SHP77 treated with DMSO at 0.1 percent for 48 hours (cell line): Measurements from ENCODE around the gene AP1M1.

Experiments used
- DNase-seq: peaks from one replicate; lab custom pipeline; 2025; lab: John Stamatoyannopoulos, UW

AP1M1 gene

GRCh38 chr19:16207490-16208025, 9.8 kb downstream of the AP1M1 start:
- DNase-seq = no peak

DNA sequence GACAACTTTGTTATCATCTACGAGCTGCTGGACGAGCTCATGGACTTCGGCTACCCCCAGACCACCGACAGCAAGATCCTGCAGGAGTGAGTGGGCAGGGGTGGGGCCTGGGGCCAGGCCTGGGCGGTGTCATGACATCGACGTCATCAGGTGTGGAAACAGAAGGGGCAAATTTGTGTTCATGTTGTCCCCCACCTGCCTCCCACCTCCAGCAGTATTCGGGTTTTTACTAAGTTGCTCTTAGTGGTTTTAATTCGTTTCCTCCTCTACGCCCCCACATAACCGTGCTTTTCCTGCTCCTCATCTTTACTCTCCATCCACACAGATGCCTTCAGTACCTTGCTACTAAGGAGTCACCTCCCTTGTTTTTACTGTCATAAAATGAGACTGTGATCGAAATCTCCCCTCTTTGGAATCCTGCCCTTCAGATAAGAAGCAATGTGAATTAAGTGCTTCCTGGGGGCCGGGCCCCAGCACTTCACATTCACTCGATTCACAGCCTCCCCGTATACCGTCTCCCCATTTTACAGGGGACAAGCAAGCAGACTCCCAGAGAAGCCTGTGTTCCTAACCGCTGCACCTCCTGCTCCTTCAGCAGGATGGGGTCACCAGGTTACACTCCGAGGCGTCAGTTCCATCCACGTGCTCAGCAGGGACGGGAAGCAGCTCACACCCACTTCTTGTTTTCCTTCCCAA, 10.5 kb downstream of the AP1M1 start:
- no peak for DNase-seq

- no peak for DNase-seq
These were observed 11.3 kb downstream of the AP1M1 start for GRCh38 chr19:16208847-16209665.

DNA sequence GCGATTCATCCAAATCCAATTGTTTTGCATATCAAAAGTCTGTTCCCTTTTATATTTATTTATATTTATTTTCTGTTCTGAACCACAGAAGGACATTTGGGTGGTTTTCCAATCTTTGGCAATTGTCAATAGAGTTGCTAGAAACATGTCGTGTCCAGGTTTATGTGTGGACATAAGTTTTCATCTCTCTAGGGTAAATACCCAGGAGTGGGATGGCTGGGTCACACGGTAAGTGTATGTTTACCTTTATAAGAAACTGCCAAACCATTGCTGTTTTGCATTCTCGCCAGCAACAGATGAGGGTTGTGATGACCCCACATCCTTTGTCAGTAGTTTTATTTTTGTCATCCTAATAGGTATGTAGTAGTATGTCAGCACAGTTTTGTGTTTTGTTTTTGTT, 12.5 kb downstream of the AP1M1 start:
- DNase-seq = no peak

DNA sequence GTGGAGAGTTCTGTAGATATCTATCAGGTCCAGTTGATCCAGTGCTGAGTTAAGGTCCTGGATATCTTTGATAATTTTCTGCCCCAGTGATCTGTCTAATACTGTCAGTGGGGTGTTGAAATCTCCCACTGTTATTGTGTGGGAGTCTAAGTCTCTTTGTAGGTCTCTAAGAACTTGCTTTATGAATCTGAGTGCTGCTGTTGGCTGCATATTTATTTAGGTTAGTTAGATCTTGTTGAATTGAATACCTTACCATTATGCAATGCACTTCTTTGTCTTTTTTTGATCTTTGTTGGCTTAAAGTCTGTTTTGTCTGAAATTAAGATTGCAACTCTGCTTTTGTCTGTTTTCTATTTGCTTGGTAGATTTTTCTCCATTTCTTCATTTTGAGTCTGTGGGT, 15.4 kb downstream of the AP1M1 start:
- DNase-seq = no peak

- DNase-seq = no peak
These were observed 19.3 kb downstream of the AP1M1 start for GRCh38 chr19:16216744-16217670.

- DNase-seq = no peak
These were observed 20.2 kb downstream of the AP1M1 start for GRCh38 chr19:16217716-16218451.

- no peak for DNase-seq
These were observed 21.1 kb downstream of the AP1M1 start for GRCh38 chr19:16218851-16219250.

GRCh38 chr19:16222806-16223205, 25.1 kb downstream of the AP1M1 start:
- no peak for DNase-seq

DNA sequence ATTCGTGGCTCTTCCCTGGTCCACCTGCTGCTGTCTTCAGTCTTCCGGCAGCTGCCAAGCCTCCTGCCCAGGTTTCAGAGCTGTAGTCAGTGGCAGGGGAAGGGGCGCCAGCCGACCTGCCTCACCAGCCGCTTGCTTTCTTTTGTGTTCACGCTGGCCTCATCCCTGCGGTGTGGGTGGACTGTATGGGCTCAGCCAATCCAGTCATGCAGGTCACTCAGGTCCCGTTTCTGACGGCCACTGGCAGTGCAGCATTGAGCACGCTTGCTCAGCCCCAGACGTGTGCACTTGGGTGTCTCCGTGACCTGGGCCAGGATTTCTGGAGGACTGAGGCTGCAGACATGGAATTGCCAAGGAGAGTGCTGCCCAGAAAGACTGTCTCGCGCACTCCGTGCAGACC, 26.0 kb downstream of the AP1M1 start:
- no peak for DNase-seq

DNA sequence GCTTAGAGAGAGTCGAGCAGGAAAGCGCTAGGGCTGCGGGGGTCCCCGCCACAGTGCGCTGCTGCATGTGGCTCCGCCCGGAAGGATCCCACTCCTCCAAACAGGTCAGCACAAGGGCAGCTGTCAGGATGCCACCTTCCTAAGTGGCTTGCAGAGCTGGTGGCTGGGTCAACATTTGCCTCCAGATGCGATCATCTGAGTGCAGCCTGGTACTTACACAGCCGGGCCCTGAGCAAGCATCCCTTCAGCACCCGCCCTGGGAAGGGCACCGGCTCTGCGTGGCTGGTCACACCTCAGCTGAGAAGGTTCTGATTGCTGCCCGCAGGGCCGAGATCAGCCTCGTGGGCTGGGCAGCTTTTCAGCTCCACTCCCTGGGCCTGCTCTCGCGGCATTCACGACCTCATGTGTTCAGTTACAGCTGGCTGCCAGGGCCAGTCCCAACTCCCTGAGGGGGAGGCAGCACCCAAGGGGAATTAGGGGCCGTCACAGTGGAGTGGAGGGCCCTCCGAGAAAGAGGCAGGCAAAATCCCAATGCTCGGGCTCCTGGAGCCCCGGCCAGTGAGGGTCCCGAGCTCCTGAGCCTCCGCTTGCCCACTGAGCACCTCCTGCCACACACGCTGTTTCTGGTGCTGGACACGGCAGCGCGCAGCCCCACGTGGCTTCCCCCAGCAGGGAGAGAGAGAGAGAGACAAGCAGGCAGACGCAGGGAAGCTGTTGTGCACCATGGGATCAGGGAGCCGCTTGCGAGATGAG, 26.8 kb downstream of the AP1M1 start:
- no peak for DNase-seq

DNA sequence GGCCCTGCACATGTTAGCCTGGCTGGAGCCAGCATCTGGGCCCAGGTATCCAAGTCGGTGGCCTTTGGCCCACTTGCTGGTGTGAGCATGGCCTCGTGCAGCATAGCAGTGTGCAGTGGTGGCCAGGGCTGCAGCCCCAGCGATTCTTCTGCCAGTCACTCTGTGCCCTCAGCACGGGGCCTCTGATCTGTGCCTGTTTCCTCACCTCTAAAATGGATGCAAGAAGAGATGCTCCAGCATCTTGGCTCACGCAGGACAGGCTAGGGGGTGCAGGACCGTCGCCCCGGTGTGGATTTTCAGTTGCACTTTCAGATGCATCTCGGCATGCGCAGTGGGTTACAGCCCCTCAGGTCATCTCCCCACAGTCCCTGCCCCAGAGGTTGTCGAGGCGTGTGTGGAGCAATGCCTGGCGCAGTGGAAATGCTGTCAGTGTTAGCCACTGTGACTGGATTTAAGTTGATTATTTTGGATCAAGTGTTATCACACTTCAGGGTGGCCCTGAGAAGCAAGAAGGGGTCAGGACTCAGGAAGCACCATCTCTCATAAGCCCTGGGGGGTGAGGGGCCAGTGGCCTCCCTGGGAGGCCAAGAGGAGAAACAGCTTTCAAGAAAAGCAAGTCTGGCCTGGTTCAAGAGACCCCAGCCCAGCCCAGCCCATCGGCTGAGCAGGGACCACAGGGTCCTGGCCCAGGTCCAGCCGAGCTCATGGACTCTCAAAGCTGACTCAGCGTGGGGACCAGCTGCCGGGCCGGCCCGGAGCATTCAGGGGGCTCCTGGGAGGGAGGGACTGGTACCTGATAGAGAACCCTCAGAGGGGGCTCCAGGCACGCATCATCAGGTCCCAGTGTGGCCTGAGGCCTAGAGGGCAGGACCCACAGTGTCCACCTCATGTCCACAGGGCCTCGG, 27.8 kb downstream of the AP1M1 start:
- no peak for DNase-seq

DNA sequence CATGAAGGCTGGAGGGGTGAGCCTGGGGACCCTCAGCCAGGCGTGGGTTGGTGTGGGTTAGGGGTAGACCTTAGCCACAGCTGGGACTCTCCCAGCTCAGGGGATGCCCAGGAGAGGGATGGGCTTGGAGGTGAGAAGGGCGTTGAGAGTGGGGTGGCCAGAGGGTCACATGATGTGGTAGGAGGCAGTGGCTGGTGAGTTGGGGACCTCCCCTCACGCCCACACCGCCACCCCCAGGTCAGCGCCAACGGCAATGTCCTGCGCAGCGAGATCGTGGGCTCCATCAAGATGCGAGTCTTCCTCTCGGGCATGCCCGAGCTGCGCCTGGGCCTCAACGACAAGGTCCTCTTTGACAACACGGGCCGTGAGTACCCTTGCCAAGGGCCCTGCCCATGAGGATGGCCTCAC, 28.5 kb downstream of the AP1M1 start:
- DNase-seq = no peak

- DNase-seq = no peak
These were observed 29.4 kb downstream of the AP1M1 start for GRCh38 chr19:16226878-16227836.

DNA sequence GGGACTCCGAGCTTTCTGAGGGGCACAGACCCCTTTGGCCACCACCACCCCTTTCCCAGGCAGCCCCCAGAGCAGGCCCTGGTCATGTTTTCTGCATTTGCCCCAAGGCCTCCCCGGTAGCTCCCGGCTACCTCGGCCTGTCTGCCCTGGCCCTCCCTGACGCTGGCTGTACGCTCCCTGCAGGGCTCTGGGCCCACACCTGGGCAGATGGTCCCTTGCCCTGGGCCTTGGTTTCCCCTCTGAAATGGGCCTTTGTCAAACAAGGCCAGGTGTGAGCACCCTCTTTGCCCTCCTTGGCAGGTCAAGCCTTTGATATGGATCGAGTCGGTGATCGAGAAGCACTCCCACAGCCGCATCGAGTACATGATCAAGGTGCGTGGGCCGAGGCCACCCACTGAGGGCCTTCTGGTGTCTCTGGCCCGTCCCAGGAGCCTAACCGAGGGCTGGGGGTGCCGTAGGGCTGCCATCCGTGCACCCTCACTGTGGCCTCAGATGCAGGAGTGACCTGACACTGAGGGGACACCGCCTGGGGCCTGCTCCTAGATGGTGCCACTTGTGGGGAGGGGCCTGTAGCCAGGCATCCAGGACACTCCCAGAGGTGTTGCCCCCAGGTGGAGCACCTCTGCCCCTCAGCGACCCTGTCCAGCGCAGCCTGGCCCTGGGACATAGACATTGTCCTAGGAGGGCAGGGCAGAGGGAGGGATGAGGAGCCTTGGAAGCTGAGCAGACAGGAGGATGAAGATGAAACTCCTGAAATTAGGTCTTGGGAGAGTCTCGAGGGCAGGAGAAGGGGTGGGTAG, 30.3 kb downstream of the AP1M1 start:
- DNase-seq = no peak

GRCh38 chr19:16228637-16229321, 31.1 kb downstream of the AP1M1 start:
- no peak for DNase-seq

- no peak for DNase-seq
These were observed 31.6 kb downstream of the AP1M1 start for GRCh38 chr19:16229322-16229641.
